Thyroid gland (tissue), 4 donors: ENCODE results near the gene INTS11. TPM values are rescaled to one million over a fixed set of nuclear protein-coding genes. Genes with fewer than 3 reads are reported as not detected.

Source experiments
- DNase-seq, 2 donors: peaks; one replicate each; pipeline ENCODE4 v3.0.0-alpha.2; 2019
- H3K27ac ChIP-seq, 3 donors: fragments of 200-600 bp; sonication (generic); 1 replicate in 2 of 3; 2 replicates in 1 of 3; pipeline ENCODE4 v1.5.1; 2016 to 2019; ENCODE audit warnings: mild to moderate bottlenecking in 1 of 3, moderate library complexity in 1 of 3
- H3K27me3 ChIP-seq: fragments of 200-600 bp; sonication (generic); one replicate; pipeline ENCODE4 v1.5.1; 2019
- H3K36me3 ChIP-seq, 2 donors: fragments of 200-600 bp; sonication (generic); one replicate each; pipeline ENCODE4 v1.5.1; 2016 to 2019
- H3K4me1 ChIP-seq, 2 donors: fragments of 200-600 bp; sonication (generic); one replicate each; pipeline ENCODE4 v1.5.1; 2017 to 2019
- H3K4me3 ChIP-seq, 3 donors: fragments of 200-600 bp; sonication (generic); replicated peaks in 1 of 3; 1 replicate in 2 of 3; 2 replicates in 1 of 3; pipeline ENCODE4 v1.5.1; 2016; ENCODE audit warnings: mild to moderate bottlenecking in 1 of 3
- H3K9me3 ChIP-seq: fragments of 200-600 bp; sonication (generic); one replicate; pipeline ENCODE4 v1.5.1; 2017
- POLR2A ChIP-seq, 2 donors: fragments of 450-650 bp; IDR thresholded peaks; one replicate each; pipeline ENCODE4 v1.6.1; 2017; ENCODE audit warnings: antibody characterized with exemption in 2 of 2, mild to moderate bottlenecking in 2 of 2, moderate library complexity in 1 of 2
- WGBS, 2 donors: methylation state at CpG; one replicate each; pipeline ENCODE4 v1.1.5; 2017; 5-methylcytosine and 5-hydroxymethylcytosine counted together
- intact Hi-C: fragments of 100-400 bp; cut with DNase I; formaldehyde crosslinking; loops from one replicate; pipeline ENCODE4 v1.15.1; 2023
- total RNA-seq, 4 donors: library from RNA; depleted of rRNA; stranded (reverse); fragments of >200 nt; gene quantifications; one replicate each; pipeline ENCODE4 v1.2.3, GENCODE V29; 2016
- TF ChIP-seq, protein P1 (sequence below), 6 experiments: fragments of 200-600 bp in 3 of 6; fragments of 450-650 bp in 3 of 6; sonication (generic) in 3 of 6; IDR thresholded peaks; one replicate each; pipeline ENCODE4 v1.5.1; 2016 to 2019; ENCODE audit warnings: antibody characterized with exemption in 6 of 6, mild to moderate bottlenecking in 2 of 6, inconsistent platforms in 1 of 6, moderate library complexity in 1 of 6

The INTS11 gene
- total RNA-seq, 4 donors from 2014 or later, result 68.9 to 116 (median 94.7) TPM

GRCh38 chr1:1294250-1294890, 30.1 kb downstream of the INTS11 start:
- Histone ChIP-seq H3K36me3 (peaks cover 0 to 4% of the 10 kb centered on the region in 2 donors), H3K4me1 (peaks cover 6 to 9% of the 10 kb centered on the region in 2 donors), H3K27me3 (no peaks in the 10 kb centered on the region), H3K27ac (no peak overlapping the region), H3K9me3 (no peaks in the 10 kb centered on the region), H3K4me3 (no peak overlapping the region)
- TF ChIP-seq, protein P1, sequence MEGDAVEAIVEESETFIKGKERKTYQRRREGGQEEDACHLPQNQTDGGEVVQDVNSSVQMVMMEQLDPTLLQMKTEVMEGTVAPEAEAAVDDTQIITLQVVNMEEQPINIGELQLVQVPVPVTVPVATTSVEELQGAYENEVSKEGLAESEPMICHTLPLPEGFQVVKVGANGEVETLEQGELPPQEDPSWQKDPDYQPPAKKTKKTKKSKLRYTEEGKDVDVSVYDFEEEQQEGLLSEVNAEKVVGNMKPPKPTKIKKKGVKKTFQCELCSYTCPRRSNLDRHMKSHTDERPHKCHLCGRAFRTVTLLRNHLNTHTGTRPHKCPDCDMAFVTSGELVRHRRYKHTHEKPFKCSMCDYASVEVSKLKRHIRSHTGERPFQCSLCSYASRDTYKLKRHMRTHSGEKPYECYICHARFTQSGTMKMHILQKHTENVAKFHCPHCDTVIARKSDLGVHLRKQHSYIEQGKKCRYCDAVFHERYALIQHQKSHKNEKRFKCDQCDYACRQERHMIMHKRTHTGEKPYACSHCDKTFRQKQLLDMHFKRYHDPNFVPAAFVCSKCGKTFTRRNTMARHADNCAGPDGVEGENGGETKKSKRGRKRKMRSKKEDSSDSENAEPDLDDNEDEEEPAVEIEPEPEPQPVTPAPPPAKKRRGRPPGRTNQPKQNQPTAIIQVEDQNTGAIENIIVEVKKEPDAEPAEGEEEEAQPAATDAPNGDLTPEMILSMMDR (IDR thresholded peaks at IDR 0.05), result no peak
- no peak for TF ChIP-seq POLR2A (IDR thresholded peaks at IDR 0.05)
- 91 to 95% methylated on average over 4 to 38 of the region's 58 CpGs for WGBS, 2 donors
- intact Hi-C loops, result loop anchor here (10.0 kb wide), 1 partner anchor 320 kb away; no protein-coding TSS in a partner anchor
- DNase-seq, result no peak

DNA sequence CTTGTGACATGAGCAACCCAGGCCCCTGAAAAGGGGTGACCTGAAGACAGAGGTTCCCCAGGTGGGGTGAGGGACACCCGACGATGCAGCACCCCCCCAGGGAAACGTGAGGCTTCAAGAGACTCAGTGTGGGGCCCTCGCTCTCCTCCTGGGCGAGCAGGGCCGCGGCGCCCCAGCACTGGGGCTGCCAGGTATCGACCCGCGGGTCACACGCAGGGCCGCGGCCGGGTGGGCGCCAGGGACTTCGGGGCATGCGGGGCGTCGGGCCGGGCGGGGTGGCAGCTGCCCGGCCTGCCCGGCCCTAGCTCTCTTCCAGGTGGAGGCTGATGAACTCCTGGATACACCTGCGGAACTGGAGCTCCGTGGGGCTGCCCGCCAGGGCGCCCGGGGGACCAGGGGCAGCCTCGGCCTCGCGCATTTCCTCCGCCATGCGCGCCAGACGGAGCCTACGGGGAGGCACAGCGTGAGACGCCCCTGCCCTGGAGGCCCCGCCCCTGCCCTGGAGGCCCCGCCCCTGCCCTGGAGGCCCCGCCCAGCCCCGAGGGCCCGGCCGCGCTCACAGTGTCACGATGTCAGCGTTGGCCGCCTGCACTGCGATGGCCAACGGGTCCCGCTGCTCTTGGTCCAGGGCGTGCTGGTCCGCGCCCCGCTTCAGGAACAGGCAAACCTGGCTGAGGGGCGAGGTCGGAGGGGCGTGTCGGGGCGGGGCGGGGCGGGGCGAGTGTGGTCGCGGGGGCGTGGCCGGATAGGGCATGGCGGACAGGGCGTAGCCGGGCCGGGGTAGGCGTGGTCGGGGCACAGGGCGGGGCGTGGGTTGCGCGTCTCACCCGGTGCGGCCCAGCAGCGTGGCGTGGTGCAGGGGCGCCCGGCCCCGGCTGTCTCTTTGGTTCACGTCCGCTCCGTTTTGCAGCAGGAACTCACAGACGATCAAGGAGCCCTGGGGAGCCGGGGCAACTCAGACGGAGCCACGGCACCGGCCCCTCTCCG, 30.9 kb downstream of the INTS11 start:
- WGBS, 2 donors, result 88 to 91% methylated on average over 15 to 41 of the region's 94 CpGs
- intact Hi-C loops, result loop anchor here (10.0 kb wide), 1 partner anchor 319 kb away; no protein-coding TSS in a partner anchor
- H3K27me3 ChIP-seq, result no peaks in the 10 kb centered on the region
- TF ChIP-seq, protein P1 (IDR thresholded peaks at IDR 0.05), result no peak
- TF ChIP-seq POLR2A (IDR thresholded peaks at IDR 0.05), result no peak
- H3K36me3 ChIP-seq, result peaks cover 0 to 4% of the 10 kb centered on the region in 2 donors
- H3K4me3 ChIP-seq, result no peak overlapping the region
- H3K27ac ChIP-seq, result no peak overlapping the region
- H3K4me1 ChIP-seq, result peaks cover 6 to 9% of the 10 kb centered on the region in 2 donors
- H3K9me3 ChIP-seq, result no peaks in the 10 kb centered on the region
- DNase-seq, result no peak

GRCh38 chr1:1292851-1293250, 31.6 kb downstream of the INTS11 start:
- Histone ChIP-seq H3K4me3 (no peak overlapping the region), H3K27ac (no peak overlapping the region), H3K9me3 (no peaks in the 10 kb centered on the region), H3K4me1 (peaks cover 6 to 9% of the 10 kb centered on the region in 2 donors), H3K27me3 (no peaks in the 10 kb centered on the region), H3K36me3 (peaks cover 0 to 3% of the 10 kb centered on the region in 2 donors)
- no peak for DNase-seq
- intact Hi-C loops, result loop anchor here (10.0 kb wide), 1 partner anchor 318 kb away; no protein-coding TSS in a partner anchor
- TF ChIP-seq, protein P1 (IDR thresholded peaks at IDR 0.05), result no peak
- no peak for TF ChIP-seq POLR2A (IDR thresholded peaks at IDR 0.05)
- WGBS, 2 donors, result 92 to 95% methylated on average over 13 to 17 of the region's 18 CpGs

- Histone ChIP-seq H3K36me3 (no peaks in the 10 kb centered on the region), H3K4me3 (no peak overlapping the region), H3K9me3 (no peaks in the 10 kb centered on the region), H3K4me1 (peaks cover 6 to 9% of the 10 kb centered on the region in 2 donors), H3K27me3 (no peaks in the 10 kb centered on the region), H3K27ac (no peak overlapping the region)
- 89 to 96% methylated on average over 8 to 9 of the region's 9 CpGs for WGBS, 2 donors
- no peak for DNase-seq
- no peak for TF ChIP-seq POLR2A (IDR thresholded peaks at IDR 0.05)
- TF ChIP-seq, protein P1 (IDR thresholded peaks at IDR 0.05), result no peak
- intact Hi-C loops, result loop anchor here (10.0 kb wide), 1 partner anchor 318 kb away; no protein-coding TSS in a partner anchor
Observed at GRCh38 chr1:1292442-1292779, 32.0 kb downstream of the INTS11 start.
